Heart right ventricle (tissue), 16 donors: Measurements from ENCODE around the gene ALPK3. TPM values are rescaled to one million over a fixed set of nuclear protein-coding genes. Genes with fewer than 3 reads are reported as not detected.

Experiments used
- ATAC-seq, 8 donors: fragments of 200-7000 bp; cut with Tn5 transposase; one replicate each; pipeline ENCODE4 v1.9.1; 2020; ENCODE audit warnings: mild to moderate bottlenecking in 8 of 8, moderate library complexity in 8 of 8, moderate number of reproducible peaks in 1 of 8
- DNase-seq, 2 donors: peaks; one replicate each; pipeline ENCODE4 v3.0.0-alpha.2; 2020
- H3K27ac ChIP-seq, 10 donors: fragments of 200-600 bp; sonication (generic) in 2 of 10; one replicate each; pipeline versions ENCODE4 v1.5.0 to v1.8.0; 2020 to 2022; ENCODE audit warnings: mild to moderate bottlenecking in 3 of 10
- H3K27me3 ChIP-seq, 7 donors: fragments of 200-600 bp; one replicate each; pipeline ENCODE4 v1.8.0; 2021 to 2022; ENCODE audit warnings: mild to moderate bottlenecking in 2 of 7
- H3K36me3 ChIP-seq, 9 donors: fragments of 200-600 bp; sonication (generic) in 1 of 9; one replicate each; pipeline versions ENCODE4 v1.5.0 to v1.8.0; 2020 to 2022; ENCODE audit warnings: mild to moderate bottlenecking in 2 of 9
- H3K4me1 ChIP-seq, 9 donors: fragments of 200-600 bp; sonication (generic) in 1 of 9; one replicate each; pipeline versions ENCODE4 v1.5.0 to v1.8.0; 2020 to 2022; ENCODE audit warnings: mild to moderate bottlenecking in 4 of 9
- H3K4me3 ChIP-seq, 10 donors: fragments of 200-600 bp; sonication (generic) in 2 of 10; one replicate each; pipeline versions ENCODE4 v1.5.0 to v1.8.0; 2020 to 2022; ENCODE audit warnings: mild to moderate bottlenecking in 7 of 10, moderate library complexity in 2 of 10
- H3K9me3 ChIP-seq, 11 donors: fragments of 200-600 bp in 10 of 11; sonication (generic) in 2 of 11; one replicate each; pipeline versions ENCODE4 v1.5.0 to v1.8.0; 2013 to 2022; ENCODE audit warnings: mild to moderate bottlenecking in 2 of 11, control low read depth in 1 of 11, moderate library complexity in 1 of 11
- WGBS, 2 donors: extraction: QIAGEN DNeasy Blood & Tissue Kit; methylation state at CpG; one replicate each; pipeline ENCODE4 v1.1.7; 2013; ENCODE audit warnings: inconsistent platforms in 1 of 2; 5-methylcytosine and 5-hydroxymethylcytosine counted together
- intact Hi-C, 10 donors: fragments of 100-400 bp; cut with DNase I; formaldehyde crosslinking; loops; one replicate each; pipeline versions ENCODE4 v1.11.1 to v1.14.2; 2022
- polyA plus RNA-seq, 2 donors: library from polyadenylated mRNA; stranded (reverse); fragments of 200-250 nt; gene quantifications; one replicate each; pipeline ENCODE4 v1.2.3, GENCODE V29; 2013
- total RNA-seq, 10 donors: library from RNA; stranded (reverse); fragmentation: NEBNext Ultra II Directional in 3 of 10; extraction: Animal tissue kit (Norgen Biotek cat#: 25700) in 3 of 10; gene quantifications; one replicate each; pipeline versions ENCODE4 v1.2.1 to v1.2.4, GENCODE V29; 2021 to 2023
- TF ChIP-seq, protein P1 (sequence below), 9 donors: fragments of 200-600 bp; sonication (generic) in 2 of 9; IDR thresholded peaks; one replicate each; pipeline versions ENCODE4 v1.5.0 to v1.8.0; 2021 to 2022; ENCODE audit warnings: antibody characterized with exemption in 9 of 9, mild to moderate bottlenecking in 5 of 9, moderate library complexity in 1 of 9
- donor health status: Arrhythmogenic right ventricular cardiomyopathy.
- donor health status: ischemic (EF 13 %, LVEDD 7.1; RV severe dilation, severe dysfunction).
- donor health status: healthy with polysubstance abuse.
- donor health status: DM: no; HTN: yes; CAD: no.
- donor health status: DM: no; HTN: no; CAD: no.
- donor health status: ischemic (EF 25% LVEDD 6.9; RV normal size, moderate dysfunction).
- donor health status: ischemic (EF 25% LVEDD 5.7; RV mildly dilated, moderate dysfunction).
- donor health status: healthy.
- donor health status: DM: yes; HTN: yes; CAD: no.
- donor health status: Ischemic cardiomyopathy.
- donor health status: ischemic (EF 35%, LVEDD 5.7; RV mildly dilated, moderate dysfunction).
- donor health status: nonischemic (EF 11% LVEDD 7.7; RV severe dilation, severe dysfunction).
- donor health status: DM: yes; HTN: yes; CAD: no.
- donor health status: PGD.
- donor health status: ischemic (EF 29% LVEDD 5.4; RV normal size, mild dysfunction).
- donor health status: nonischemic (EF 23%, LVEDD 6.1; RV moderate dilation, normal function).

The ALPK3 gene
- total and polyA plus RNA-seq, 12 donors = 35.1 to 268 (median 162) TPM

- TF ChIP-seq, protein P1, sequence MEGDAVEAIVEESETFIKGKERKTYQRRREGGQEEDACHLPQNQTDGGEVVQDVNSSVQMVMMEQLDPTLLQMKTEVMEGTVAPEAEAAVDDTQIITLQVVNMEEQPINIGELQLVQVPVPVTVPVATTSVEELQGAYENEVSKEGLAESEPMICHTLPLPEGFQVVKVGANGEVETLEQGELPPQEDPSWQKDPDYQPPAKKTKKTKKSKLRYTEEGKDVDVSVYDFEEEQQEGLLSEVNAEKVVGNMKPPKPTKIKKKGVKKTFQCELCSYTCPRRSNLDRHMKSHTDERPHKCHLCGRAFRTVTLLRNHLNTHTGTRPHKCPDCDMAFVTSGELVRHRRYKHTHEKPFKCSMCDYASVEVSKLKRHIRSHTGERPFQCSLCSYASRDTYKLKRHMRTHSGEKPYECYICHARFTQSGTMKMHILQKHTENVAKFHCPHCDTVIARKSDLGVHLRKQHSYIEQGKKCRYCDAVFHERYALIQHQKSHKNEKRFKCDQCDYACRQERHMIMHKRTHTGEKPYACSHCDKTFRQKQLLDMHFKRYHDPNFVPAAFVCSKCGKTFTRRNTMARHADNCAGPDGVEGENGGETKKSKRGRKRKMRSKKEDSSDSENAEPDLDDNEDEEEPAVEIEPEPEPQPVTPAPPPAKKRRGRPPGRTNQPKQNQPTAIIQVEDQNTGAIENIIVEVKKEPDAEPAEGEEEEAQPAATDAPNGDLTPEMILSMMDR (IDR thresholded peaks at IDR 0.05) = no peak
- H3K27me3 ChIP-seq = no peaks in the 10 kb centered on the region
- peaks cover 0 to 10% (median 0%) of the 10 kb centered on the region in 9 donors for H3K36me3 ChIP-seq
- H3K4me3 ChIP-seq = peak overlapping the region in 8 of 10 donors; percentile 12 to 70 (median 64)
- 57 to 74% methylated on average over 2 of the region's 2 CpGs for WGBS, 2 donors
- ATAC-seq = no peak
- peaks cover 19 to 91% (median 83%) of the 10 kb centered on the region in 9 donors for H3K4me1 ChIP-seq
- H3K27ac ChIP-seq = peak overlapping the region; percentile 91 to 99 (median 96)
- no peaks in the 10 kb centered on the region for H3K9me3 ChIP-seq
- intact Hi-C loops = loop anchor here in 8 of 10 donors (1.0 to 10.0 kb wide), 8 partner anchors 65 to 225 kb away; partner anchors contain the start of genes ZNF592 (in 6 of the 8), NMB (in 3 of the 8), WDR73 (in 3 of the 8) and SEC11A (in 1 of the 8)
- DNase-seq = no peak
These were observed 2.6 kb downstream of the ALPK3 start for GRCh38 chr15:84819791-84820190.

DNA sequence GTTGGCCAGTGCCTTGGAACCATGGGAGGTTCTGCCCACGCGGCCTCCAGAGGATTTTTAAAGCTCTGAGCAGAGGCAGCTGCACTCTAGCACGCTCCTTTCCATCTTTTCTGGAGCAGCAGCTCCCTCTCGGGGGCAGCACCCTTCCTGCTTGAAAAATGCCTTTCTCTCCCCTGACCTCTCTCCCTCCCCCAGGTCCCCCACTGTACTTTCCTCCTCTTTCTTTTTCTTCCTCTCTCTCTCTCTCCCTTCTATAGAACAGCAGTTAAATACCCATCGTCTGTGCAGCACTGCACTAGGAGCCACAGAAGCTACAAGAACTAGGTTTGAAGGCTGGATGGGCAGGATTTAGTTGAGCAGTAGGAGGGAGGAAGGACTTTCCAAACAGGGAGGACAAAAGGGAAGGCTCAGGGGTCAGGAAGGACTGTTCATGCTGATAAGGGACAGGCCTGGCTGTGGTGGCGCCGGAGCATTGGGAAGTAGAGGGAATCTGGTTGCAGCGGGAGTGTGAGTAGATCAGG is 4.4 kb downstream of the ALPK3 start:
- TF ChIP-seq, protein P1 (IDR thresholded peaks at IDR 0.05) = peak in 6 of 9 donors; percentile 18 to 51 (median 38)
- intact Hi-C loops = loop anchor here in 2 of 10 donors (5.0 to 10.0 kb wide), 2 partner anchors 104 to 227 kb away; partner anchors contain the start of gene SEC11A (in 1 of the 2)
- Histone ChIP-seq H3K4me1 (peaks cover 23 to 97% (median 95%) of the 10 kb centered on the region in 9 donors), H3K36me3 (peaks cover 0 to 11% (median 0%) of the 10 kb centered on the region in 9 donors), H3K27ac (peak overlapping the region; percentile 57 to 99 (median 94)), H3K4me3 (peak overlapping the region in 3 of 10 donors; percentile 0 to 70 (median 11)), H3K27me3 (no peaks in the 10 kb centered on the region), H3K9me3 (no peaks in the 10 kb centered on the region)
- peak in 1 of 2 donors; percentile 48 for DNase-seq
- 15 to 23% methylated on average over 8 of the region's 8 CpGs for WGBS, 2 donors
- peak in 1 of 8 donors; percentile 21 for ATAC-seq

- TF ChIP-seq, protein P1 (IDR thresholded peaks at IDR 0.05) = no peak
- Histone ChIP-seq H3K27me3 (no peaks in the 10 kb centered on the region), H3K36me3 (peaks cover 0 to 20% (median 0%) of the 10 kb centered on the region in 9 donors), H3K4me3 (no peak overlapping the region), H3K4me1 (peaks cover 19 to 100% (median 95%) of the 10 kb centered on the region in 9 donors), H3K27ac (peak overlapping the region in 9 of 10 donors; percentile 57 to 99 (median 95)), H3K9me3 (no peaks in the 10 kb centered on the region)
- intact Hi-C loops = loop anchor here in 2 of 10 donors (5.0 to 10.0 kb wide), 2 partner anchors 105 to 228 kb away; partner anchors contain the start of gene SEC11A (in 1 of the 2)
- ATAC-seq = peak in 3 of 8 donors; percentile 8 to 14 (median 13)
- peak in 1 of 2 donors; percentile 37 for DNase-seq
- 64 to 68% methylated on average over 4 of the region's 4 CpGs for WGBS, 2 donors
These were observed 5.6 kb downstream of the ALPK3 start for GRCh38 chr15:84822653-84823281.

- Histone ChIP-seq H3K9me3 (no peaks in the 10 kb centered on the region), H3K36me3 (peaks cover 0 to 26% (median 0%) of the 10 kb centered on the region in 9 donors), H3K27me3 (no peaks in the 10 kb centered on the region), H3K27ac (peak overlapping the region; percentile 12 to 99 (median 88)), H3K4me1 (peaks cover 23 to 100% (median 99%) of the 10 kb centered on the region in 9 donors), H3K4me3 (no peak overlapping the region)
- ATAC-seq (no peak), DNase-seq (no peak)
- intact Hi-C loops = loop anchor here in 2 of 10 donors (5.0 to 10.0 kb wide), 2 partner anchors 106 to 229 kb away; partner anchors contain the start of gene SEC11A (in 1 of the 2)
- TF ChIP-seq, protein P1 (IDR thresholded peaks at IDR 0.05) = no peak
- 56 to 69% methylated on average over 3 of the region's 3 CpGs for WGBS, 2 donors
These were observed 6.2 kb downstream of the ALPK3 start for GRCh38 chr15:84823282-84823878.
